ENCODE measurements around the gene OR10A4.

GRCh38 chr11:6927030-6927617, 50.7 kb downstream of the OR10A4 start:
- TF ChIP-seq RAD21 (conservative IDR thresholded peaks at IDR 0.05): no peak
- no peak for TF ChIP-seq EP300 (conservative IDR thresholded peaks at IDR 0.05; ENCODE audit: poor library complexity, severe bottlenecking)
- no peak for TF ChIP-seq CTCF (IDR thresholded peaks at IDR 0.05; ENCODE audit: poor library complexity, severe bottlenecking)

Measured in neural cell (in vitro differentiated cells).